OCI-LY7 (cell line): ENCODE measurements around the gene CIART.

Source experiments
- EZH2phosphoT487 ChIP-seq: fragments of 200-600 bp; sonication (generic); IDR thresholded peaks from 2 replicates; pipeline ENCODE4 v1.6.1; 2018; ENCODE audit warnings: low read depth, borderline replicate concordance, mild to moderate bottlenecking, mixed run types, antibody characterized with exemption, low read length, moderate library complexity, mixed read lengths
- TF ChIP-seq, protein P1 (sequence below): fragments of 200-600 bp; sonication (generic); conservative IDR thresholded peaks from 2 replicates; pipeline ENCODE4 v1.5.1; 2014; ENCODE audit warnings: mild to moderate bottlenecking, antibody characterized with exemption, low read length, moderate library complexity, mixed read lengths

DNA sequence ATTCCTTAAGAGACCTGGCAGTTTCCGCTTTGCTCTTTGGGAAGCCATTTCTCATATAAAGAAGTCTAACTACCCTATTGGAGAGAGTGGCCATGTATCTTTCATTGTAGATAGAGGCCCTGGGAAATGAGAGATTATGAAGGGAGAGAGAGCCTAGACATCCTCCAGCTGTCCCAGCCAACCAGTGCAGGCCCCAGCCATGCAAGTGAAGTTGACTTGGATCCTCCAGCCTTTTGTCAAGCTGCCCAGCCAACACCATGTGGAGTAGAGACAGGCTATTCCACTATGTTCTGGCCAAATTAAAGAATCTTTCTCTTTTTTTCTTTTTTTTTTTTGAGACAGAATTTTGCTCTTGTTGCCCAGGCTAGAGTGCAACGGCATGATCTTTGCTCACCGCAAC, 39.4 kb upstream of the CIART start:
- TF ChIP-seq EZH2phosphoT487: no peak
- TF ChIP-seq, protein P1, sequence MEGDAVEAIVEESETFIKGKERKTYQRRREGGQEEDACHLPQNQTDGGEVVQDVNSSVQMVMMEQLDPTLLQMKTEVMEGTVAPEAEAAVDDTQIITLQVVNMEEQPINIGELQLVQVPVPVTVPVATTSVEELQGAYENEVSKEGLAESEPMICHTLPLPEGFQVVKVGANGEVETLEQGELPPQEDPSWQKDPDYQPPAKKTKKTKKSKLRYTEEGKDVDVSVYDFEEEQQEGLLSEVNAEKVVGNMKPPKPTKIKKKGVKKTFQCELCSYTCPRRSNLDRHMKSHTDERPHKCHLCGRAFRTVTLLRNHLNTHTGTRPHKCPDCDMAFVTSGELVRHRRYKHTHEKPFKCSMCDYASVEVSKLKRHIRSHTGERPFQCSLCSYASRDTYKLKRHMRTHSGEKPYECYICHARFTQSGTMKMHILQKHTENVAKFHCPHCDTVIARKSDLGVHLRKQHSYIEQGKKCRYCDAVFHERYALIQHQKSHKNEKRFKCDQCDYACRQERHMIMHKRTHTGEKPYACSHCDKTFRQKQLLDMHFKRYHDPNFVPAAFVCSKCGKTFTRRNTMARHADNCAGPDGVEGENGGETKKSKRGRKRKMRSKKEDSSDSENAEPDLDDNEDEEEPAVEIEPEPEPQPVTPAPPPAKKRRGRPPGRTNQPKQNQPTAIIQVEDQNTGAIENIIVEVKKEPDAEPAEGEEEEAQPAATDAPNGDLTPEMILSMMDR: no peak
